GF-D8 (cell line): ENCODE data around the gene WDR31.
"Not testable (repeated sequence)": the region's sequence is repeated elsewhere in the genome, so short reads cannot be mapped to it uniquely, and the experiment has no call there.

Experiments
- DNase-seq: peaks from one replicate; lab custom pipeline; 2025; lab: John Stamatoyannopoulos, UW

Gene WDR31

DNA sequence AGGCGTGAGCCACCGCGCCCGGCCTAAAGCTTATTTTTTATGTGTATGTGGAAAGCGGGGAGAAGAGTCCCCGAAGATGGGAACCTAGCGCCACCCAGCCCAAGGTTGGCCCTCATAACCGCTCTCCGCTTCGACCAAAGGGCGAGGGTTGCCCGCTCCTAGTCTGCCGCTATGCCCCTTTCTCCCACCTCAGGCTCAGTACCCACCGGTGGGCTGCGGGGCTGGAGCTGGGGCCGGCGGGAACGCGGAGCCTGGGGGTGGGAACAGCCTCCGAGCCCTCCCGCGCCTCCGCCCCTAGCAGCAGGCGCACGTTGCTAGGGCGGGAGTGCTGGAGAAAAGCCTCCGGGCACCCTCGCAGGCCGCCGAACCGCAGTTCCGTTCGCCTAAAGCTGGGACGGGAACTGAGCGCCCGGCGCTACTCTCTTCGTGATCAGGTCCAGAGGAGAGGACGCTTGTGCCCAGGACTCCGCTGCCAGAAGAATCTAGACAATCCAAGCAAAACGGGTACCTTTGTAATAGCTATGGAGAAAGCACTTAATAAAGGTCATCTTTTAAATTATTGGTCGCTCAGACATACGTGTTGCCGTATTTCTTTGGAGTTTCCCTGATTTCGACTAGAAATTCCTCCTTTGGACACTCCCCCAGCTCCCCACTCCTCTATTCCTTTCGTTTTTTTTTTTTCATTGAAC, at the start of gene WDR31:
Gene WDR31, minus strand, starts transcription at position 265 of the 689 bp plus-strand sequence. CDS start 8,253 bp downstream, outside the sequence.
- peak; percentile 60 for DNase-seq

DNA sequence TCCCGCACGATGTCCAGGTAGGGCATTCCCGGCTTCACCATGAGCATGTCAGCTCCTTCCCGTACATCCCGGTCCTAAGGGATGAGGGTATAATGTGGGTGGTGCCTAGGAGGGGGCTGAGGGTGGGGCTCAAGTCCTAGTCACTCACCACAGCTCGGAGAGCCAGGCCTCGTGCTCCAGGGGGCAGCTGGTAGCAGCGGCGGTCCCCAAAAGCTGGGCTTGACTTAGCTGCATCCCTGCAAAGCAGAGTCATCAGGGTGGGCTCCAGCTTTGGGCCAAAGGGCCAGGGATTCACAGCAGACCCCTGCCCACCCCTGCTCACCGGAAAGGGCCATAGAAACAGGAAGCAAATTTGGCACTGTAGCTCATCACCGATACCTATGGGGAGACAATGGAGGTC, 49.4 kb upstream of the WDR31 start:
- DNase-seq: no peak

DNA sequence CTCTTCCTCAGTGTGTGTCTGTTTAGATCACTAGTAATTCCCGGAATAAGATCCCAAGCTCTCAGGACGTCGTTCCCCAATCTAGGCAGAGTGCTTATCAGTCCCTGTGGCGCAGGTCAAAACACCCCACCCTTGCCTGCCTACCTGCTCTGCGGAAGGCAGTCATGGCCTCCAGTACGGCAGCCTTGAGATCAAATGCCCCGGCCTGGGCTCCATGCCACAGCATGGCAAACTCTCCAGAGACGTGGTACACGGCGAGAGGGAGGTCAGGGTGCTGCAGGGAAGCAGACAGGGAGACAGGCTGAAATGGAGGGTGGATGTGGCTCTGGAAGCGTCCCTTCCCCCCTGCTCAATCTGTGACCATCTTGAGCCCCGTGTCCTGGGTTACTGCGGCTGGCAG, 48.8 kb upstream of the WDR31 start:
- no peak for DNase-seq

DNA sequence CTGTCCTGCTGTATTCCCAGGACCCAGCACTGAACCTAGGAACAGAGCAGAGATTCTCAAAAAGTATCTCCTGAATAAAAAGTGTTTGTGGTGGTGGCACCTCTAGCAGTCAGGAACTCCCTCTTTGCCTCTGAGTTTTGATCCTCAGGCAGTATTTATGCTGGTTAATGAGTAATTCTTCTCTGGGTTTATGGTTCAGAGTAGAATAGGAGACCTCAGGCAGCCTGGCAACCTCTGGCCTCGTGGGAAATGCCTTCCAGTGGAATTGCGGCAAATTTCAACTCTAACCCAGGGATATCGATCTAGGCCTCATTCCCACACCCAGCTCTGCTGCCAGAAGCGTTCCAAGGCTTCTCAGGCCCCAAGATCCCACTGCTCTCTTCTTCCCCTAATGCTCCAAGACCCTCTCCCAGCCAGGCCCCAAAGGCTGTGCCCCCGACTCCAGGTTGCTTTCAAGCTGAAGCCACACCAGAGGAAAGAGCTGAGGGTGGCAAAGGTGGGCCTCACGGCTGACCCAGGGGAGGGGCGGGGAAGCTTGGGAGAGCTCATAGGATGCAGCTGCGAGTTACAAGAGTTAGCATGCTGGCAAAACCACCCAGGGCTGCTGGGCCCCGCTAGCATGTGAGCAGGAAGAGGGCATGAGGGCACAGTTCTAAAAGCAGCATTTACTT, 47.6 kb upstream of the WDR31 start:
- no peak for DNase-seq

DNA sequence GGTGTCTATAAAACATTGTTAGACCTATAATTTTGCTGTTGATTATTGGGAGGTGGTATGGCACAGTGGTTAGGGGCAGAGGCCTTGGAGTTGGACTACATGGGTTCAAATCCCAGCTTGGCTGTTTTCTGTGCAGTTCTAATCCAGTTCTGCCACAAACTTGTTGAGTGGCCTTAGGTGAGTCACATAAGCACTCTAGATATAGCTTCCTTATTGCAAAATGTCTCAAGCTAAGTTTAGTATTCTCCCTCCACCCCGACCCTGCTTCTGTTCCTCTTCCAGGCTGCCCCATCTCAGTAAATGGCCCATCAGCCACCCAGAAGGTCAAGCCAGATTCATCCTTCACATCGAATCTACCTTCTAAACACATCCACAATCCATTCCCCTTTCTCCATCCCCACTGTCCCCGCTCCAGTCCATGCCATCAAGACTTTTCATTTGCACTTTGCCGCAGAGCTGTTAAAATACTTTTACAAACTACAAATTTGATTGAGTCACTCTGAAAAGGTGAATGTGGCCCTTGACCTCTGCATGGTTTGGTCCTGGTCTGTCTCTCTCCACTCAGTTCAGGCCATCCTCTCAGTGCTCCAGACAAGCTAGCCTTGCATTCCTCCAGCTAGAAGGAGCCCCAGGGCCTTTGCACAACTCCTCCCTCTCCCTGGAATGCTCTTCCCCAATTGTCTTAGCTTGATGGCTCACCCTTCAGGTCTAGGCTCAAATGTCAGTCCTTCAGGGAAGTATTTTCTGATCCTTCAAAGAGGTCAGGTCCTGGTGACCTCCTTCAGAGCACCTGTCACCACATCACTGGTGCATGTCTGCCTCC, 46.7 kb upstream of the WDR31 start:
- no peak for DNase-seq

DNA sequence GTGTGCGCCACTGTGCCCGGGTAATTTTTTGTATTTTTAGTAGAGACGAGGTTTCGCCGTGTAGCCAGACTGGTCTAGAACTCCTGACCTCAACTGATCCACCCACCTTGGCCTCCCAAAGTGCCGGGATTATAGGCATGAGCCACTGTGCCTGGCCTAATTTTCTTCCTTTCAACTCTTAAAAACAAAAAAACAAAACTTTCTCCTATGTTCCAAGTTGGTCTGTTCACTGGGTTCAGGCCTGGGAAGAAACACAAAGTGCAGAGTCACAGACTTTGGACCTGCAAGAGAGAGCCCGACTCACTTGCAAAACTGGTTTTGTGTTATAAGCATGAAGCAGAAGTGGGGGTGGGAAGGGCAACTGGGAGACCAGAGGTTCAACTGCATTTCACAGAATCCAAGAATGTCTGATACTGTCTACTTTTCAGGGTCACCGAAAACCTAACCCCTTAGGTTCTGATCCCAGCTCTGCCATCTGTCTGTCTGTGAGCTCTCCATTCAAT, 41.9 kb upstream of the WDR31 start:
- DNase-seq: no peak

DNA sequence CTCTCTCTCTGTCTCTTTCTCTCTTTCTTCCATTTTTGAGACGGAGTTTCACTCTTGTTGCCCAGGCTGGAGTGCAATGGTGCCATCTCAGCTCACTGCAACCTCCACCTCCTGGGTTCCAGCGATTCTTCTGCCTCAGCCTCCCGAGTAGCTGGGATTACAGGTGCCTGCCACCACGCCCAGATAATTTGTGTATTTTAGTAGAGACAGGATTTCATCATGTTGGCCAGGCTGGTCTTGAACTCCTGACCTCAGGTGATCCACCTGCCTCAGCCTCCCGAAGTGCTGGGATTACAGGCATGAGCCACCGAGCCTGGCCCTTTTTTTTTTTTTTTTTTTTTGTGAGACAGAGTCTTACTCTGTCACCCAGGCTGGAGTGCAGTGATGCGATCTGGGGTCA, 41.4 kb upstream of the WDR31 start:
- DNase-seq: not testable (repeated sequence)

DNA sequence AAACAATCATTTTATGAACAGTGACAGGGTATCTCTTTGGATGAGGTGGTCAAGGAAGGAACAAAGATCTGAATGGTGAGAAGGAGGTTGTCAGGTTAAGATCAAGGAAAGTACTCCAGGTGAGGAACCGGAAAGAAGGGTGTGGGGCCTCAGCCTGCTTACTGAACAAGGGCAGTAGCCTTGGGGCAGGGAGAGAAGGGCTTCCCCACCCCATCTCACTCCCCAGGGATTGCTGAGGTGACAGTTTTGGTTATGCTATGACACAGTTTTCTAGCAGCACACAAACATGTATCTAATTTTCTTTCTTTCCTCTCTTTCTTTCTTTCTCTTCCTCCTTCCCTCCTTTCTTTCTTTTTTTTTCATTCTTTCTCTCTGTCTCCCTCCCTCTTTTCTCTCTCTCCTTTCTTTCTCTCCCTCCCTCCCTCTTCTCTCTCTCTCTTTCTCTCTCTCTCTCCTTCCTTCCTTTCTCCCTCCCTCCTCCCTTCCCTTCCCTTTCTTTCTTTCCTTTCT, 40.8 kb upstream of the WDR31 start:
- DNase-seq: no peak

DNA sequence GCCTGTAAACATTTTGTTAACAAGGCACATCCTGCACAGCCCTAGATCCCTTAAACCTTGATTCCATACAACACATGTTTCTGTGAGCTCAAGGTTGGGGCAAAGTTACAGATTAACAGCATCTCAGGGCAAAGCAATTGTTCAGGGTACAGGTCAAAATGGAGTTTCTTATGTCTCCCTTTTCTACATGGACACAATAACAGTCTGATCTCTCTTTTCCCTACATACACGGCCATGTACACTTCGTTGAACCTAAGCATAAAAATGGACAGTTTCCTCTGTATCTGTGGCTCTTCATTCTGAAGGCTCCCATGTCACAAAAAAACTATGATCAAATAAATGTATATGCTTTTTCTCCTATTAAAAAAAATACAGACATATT, 39.7 kb upstream of the WDR31 start:
- not testable (repeated sequence) for DNase-seq

DNA sequence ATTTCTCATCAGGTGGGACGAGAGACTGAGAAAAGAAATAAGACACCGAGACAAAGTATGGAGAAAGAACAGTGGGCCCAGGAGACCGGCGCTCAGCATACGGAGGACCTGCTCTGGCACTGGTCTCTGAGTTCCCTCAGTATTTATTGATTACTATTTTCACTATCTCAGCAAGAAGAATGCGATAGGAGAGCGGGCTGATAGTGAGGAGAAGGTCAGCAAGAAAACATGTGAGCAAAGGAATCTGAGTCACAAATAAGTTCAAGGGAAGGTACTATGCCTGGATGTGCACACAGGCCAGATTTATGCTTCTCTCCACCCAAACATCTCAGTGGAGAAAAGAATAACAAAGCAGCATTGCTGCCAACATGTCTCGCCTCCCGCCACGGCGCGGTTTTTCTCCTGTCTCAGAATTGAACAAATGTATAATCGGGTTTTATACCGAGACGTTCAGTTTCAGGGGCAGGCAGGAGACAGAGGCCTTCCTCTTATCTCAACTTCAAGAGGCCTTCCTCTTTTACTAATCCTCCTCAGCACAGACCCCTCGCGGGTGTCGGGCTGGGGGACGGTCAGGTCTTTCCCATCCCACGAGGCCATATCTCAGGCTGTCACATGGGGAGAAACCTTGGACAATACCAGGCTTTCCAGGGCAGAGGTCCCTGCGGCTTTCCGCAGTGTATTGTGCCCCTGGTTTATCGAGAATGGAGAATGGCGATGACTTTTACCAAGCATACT, 39.2 kb upstream of the WDR31 start:
- not testable (repeated sequence) for DNase-seq

DNA sequence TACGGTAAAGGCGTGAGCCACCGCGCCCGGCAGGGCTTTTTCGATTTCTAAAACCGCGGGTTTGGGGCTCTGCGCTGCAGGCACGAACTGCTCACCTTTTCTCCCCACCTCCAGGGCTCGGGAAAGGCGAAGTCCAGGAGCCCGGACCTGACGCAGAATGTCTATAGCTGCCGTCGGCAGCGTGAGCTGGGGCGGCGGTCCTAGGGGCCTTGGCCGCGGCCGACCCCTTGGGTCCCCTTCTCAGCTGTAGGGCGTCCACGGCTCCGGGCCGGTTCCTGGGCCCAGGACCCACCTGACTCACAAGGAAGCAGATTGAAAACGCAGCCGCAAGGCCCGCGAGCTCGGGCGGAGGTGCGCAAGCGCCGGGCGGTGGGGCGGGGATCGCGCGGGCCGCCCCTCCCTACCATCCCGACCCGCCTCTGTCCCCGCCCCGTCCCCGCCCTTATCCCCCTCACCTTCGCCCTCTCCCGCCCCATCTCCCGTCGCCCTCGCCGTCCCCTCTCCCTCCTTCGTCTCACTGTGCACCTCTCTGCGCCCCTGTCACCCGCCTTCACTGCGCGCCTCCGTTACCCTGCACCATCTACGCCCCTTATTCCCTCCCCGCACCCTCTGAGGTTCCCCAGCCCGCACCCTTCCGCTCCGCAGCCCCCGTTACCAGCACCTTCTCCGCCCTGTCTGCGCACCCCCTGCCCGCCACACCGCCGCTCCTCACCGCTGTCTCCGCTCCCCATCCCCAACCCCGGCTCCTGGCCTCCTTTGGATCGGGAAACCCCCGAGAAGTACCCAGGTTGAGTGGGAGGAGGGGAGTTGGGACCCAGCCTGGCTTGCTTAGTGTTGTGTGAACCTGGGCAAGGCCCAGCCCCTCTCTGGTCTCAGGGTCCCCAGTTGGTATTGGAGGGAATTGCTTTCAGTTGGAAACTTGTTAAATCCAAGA, 36.8 kb upstream of the WDR31 start, which contains the start of gene HDHD3:
Gene HDHD3, minus strand, starts transcription at position 353 of the 934 bp plus-strand sequence. CDS start 2,632 bp downstream, outside the sequence.
- DNase-seq: no peak

DNA sequence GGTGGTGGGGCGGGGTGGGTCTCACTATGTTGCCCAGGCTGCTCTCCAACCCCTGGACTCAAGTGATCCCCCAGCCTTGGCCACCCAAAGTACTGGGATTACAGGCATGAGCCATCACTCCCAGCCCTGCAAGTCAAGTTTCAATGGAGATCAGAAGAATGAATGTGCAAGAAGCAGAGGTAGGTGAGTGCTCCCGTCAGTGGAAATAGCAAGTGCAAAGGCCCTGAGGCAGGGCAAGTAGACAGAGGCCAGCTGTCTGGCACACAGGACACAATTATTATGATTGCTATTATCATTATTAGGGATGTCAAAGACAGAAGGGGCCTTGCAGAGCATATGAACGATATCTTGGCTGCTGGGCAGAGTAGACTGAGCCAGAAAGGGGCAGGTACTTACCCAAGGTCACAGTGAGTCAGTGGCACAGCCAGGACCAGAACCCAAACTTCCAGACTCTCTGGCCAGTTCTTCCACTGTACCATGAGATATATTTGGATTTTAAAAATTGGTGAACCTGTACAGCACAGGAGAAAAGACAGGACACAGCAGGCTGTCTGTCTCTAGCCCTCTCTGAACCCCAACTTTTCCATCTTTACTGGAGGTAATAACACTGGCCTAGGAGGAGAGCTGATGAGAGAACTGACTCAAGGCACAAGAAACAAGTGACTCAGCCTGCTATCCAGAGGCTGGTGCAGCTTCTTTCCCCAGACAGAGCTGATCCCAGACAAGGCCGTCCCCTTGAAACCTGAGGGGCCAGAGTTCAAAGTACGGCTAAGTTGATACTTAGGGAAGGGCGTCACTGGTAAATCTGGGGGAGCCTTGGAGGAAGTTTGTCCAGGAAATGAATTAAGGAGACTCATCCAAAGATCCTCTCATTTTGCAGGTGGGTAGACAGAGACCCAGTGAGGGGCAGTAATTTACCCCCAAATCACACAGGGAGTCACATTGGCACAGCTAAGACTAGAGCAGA, 35.3 kb upstream of the WDR31 start:
- DNase-seq: no peak

DNA sequence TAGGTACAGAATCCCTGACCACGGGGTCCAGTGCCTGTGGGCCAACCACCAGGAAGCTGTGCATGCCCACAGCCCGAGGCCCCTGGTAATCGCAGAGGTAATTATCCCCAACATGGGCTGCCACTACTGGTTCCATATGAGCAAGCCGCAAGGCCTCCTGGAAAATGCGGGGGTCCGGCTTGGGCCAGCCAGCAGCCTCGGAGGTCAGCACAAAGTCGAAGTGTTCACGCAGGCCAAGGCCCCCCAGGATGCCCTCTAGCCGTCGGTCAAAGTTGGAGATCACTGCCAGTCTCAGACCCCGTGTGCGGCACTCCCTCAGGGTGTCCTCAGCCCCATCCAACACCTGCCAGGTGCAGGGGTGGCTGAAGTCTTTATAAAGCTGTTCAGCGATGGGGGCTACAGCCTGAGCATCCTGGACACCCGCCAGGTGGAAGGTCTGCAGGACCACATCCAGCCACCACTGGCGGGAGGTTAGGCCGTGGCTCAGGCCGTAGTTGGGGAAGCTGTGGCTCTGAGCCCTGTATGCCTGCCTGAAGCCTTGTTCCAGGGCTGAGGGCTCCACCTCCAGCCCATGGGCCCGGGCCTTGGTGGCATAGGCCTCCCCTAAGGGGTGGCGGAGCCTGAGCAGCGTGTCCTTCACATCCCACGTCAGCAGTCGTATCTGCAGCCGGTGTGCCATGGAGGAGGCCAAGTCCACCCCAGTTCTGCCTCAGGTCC, 33.8 kb upstream of the WDR31 start:
- no peak for DNase-seq

DNA sequence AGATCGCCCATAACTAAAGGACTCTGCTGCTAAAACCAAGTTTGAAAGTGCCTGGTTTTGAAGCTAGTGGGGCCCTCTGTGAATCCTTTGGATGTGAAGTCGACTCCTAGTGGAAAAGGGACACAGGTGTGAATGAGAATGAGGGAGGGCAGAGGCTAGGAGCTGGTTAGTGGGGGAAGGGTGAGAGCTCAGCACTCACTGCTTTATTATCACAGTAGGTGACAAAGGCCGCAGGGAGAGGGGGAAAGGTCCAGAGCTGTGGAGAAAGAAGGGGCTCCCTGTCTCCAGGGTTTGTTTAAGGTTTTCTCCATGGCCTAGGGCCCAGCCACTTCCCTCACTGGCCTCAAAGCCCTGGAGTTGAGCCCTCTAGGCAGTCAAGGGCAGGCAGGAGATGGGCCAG, 33.2 kb upstream of the WDR31 start:
- DNase-seq: no peak

DNA sequence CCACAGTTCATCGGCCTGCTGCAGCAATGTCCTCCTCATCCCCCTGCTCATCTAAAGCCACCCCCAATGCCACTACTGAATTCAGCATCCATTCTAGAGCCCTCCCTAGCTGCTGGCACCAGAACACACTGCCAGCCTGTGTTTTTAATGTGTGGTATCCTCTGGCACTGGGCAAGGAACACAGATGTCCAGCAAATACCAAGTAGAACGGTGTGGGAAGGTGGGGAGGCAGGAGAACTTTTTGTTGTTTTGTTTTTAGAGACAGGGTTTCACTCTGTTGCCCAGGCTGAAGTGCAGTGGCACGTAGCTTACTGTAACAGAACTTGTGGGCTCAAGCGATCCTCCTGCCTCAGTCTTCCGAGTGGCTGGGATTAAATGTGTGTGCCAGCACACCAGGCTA, 32.0 kb upstream of the WDR31 start:
- no peak for DNase-seq

DNA sequence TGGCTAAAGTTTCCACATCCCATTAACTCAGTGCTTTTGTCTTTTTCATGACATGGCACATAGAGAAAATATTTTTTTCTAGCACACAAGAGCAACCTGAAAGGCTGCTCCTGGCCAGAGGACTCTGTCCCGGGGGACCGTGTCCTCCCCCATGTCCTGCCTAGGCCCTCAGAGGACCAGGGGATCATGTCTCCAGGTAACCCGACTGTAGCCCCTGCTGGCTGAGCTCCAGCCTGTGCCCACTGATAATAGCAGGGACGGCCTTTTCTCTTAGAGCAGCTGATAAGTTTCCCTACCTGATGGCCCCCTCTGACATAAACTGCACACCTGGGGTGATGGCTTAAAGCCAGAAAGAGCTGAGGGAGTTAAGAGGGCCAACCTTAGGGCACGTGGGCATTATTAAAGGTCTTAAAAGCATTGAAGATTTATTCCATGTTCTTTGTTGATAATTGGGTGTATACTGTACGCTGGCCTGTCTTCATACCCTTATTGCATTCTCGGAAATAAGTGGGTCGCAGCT, 30.8 kb upstream of the WDR31 start:
- DNase-seq: no peak

DNA sequence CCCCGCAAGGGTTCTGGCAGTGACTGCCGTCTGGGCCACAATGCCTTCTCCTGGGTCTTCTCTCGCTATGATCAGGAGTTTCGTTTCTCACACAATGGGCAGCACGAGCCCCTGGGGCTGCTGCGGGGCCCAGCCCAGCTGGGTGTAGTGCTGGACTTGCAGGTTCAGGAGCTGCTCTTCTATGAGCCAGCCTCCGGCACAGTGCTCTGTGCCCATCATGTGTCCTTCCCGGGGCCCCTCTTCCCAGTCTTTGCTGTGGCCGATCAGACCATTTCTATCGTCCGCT, 29.7 kb upstream of the WDR31 start:
- DNase-seq: no peak

DNA sequence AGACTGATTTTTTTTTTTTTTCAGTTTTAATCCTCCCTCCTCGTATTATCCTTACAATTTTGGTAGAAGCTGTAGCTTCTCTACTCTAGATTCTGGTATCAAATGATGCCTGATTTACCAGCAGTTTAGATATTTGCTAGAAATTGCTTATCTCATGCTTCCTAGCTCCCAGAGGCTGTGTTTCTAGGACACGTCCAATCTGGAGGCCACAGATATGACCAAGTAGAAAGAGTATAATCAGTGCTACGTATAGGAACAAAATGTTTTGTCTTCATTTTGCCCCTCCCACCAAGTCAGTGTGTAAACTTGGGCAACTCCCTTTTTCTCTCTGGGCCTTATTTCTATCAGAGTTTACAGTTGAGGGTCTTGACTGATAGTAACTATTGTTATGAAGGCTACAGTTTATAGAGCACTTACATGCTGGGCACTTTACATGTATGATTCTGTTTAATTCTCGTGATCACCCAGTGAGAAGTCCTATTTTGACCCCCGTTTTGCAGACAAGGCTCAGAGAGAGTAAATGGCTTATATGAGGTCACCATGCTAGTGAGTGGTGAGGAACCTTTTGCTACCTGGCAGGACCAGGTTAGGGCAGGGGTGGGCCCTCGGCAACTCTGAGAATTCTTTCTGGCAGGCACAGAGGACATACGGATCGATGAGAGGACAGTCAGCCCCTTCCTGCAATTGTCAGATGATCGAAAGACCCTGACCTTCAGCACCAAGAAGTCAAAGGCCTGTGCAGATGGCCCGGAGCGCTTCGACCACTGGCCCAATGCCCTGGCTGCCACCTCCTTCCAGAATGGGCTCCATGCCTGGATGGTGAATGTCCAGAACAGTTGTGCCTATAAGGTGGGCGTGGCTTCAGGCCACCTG, 29.1 kb upstream of the WDR31 start:
- DNase-seq: no peak
